ENCODE measurements around the gene MT4.

Gene MT4

GRCh38 chr16:56564793-56565477, at the start of gene MT4:
TSS of gene MT4 (plus strand) at chr16:56565073. CDS start at chr16:56565129, 56 bp downstream.
- DNase-seq, result no peak

- no peak for DNase-seq
Observed at GRCh38 chr16:56515665-56516064, 49.2 kb upstream of the MT4 start.

- DNase-seq, result peak; percentile 1
Observed at GRCh38 chr16:56517206-56517605, 47.7 kb upstream of the MT4 start.

GRCh38 chr16:56518425-56518824, 46.4 kb upstream of the MT4 start:
- DNase-seq, result no peak

- peak; percentile 86 for DNase-seq
Observed at GRCh38 chr16:56519459-56520250, 45.2 kb upstream of the MT4 start, which contains the start of gene BBS2. TSS of gene BBS2 (minus strand) at chr16:56520024. CDS start at chr16:56519862, 162 bp downstream.

- DNase-seq, result no peak
Observed at GRCh38 chr16:56520251-56520577, 44.7 kb upstream of the MT4 start.

- DNase-seq, result no peak
Observed at GRCh38 chr16:56525236-56525635, 39.6 kb upstream of the MT4 start.

GRCh38 chr16:56530872-56531271, 34.0 kb upstream of the MT4 start:
- DNase-seq, result peak; percentile 4

GRCh38 chr16:56532714-56533113, 32.2 kb upstream of the MT4 start:
- DNase-seq, result peak; percentile 29

GRCh38 chr16:56534847-56535383, 30.0 kb upstream of the MT4 start:
- DNase-seq, result peak; percentile 72

- DNase-seq, result no peak
Observed at GRCh38 chr16:56538331-56538730, 26.5 kb upstream of the MT4 start.

GRCh38 chr16:56539656-56540055, 25.2 kb upstream of the MT4 start:
- no peak for DNase-seq

- DNase-seq, result no peak
Observed at GRCh38 chr16:56542039-56542438, 22.8 kb upstream of the MT4 start.

GRCh38 chr16:56547120-56547948, 17.5 kb upstream of the MT4 start:
- DNase-seq, result peak; percentile 77

- DNase-seq, result no peak
Observed at GRCh38 chr16:56547949-56548567, 16.8 kb upstream of the MT4 start.

GRCh38 chr16:56549161-56549560, 15.7 kb upstream of the MT4 start:
- DNase-seq, result no peak

- DNase-seq, result no peak
Observed at GRCh38 chr16:56549744-56550385, 15.0 kb upstream of the MT4 start.

- peak; percentile 4 for DNase-seq
Observed at GRCh38 chr16:56551796-56552738, 12.8 kb upstream of the MT4 start.

GRCh38 chr16:56554441-56554840, 10.4 kb upstream of the MT4 start:
- no peak for DNase-seq

GRCh38 chr16:56558024-56558747, 6.7 kb upstream of the MT4 start:
- peak; percentile 97 for DNase-seq
